Endothelial cell of hepatic sinusoid (primary cell): ENCODE data around the gene DTNB.

ENCODE experiments used
- in situ Hi-C: cut with HindIII; loops from 2 replicates; pipeline ENCODE4 v1.10.0; 2017; ENCODE audit warnings: low sequenced_read_pairs

DTNB gene

GRCh38 chr2:25375989-25376545 is 297.3 kb downstream of the DTNB start:
- in situ Hi-C loops = no loop called here

- in situ Hi-C loops = no loop called here
Observed at GRCh38 chr2:25375371-25375988, 297.9 kb downstream of the DTNB start.

- in situ Hi-C loops = no loop called here
Observed at GRCh38 chr2:25374827-25375226, 298.6 kb downstream of the DTNB start.

- in situ Hi-C loops = no loop called here
Observed at GRCh38 chr2:25374411-25374810, 299.0 kb downstream of the DTNB start.

- in situ Hi-C loops = no loop called here
Observed at GRCh38 chr2:25373269-25373981, 300.0 kb downstream of the DTNB start.

- in situ Hi-C loops = no loop called here
Observed at GRCh38 chr2:25372405-25373268, 300.7 kb downstream of the DTNB start.

GRCh38 chr2:25371253-25372241 is 301.8 kb downstream of the DTNB start:
- in situ Hi-C loops = no loop called here

- in situ Hi-C loops = no loop called here
Observed at GRCh38 chr2:25369876-25370275, 303.5 kb downstream of the DTNB start.

- in situ Hi-C loops = no loop called here
Observed at GRCh38 chr2:25369439-25369838, 303.9 kb downstream of the DTNB start.

GRCh38 chr2:25368660-25369059 is 304.7 kb downstream of the DTNB start:
- in situ Hi-C loops = no loop called here

- in situ Hi-C loops = no loop called here
Observed at GRCh38 chr2:25367296-25367695, 306.1 kb downstream of the DTNB start.

GRCh38 chr2:25366629-25367028 is 306.7 kb downstream of the DTNB start:
- in situ Hi-C loops = no loop called here

GRCh38 chr2:25365241-25365640 is 308.1 kb downstream of the DTNB start:
- in situ Hi-C loops = no loop called here

GRCh38 chr2:25363733-25364132 is 309.6 kb downstream of the DTNB start:
- in situ Hi-C loops = no loop called here

- in situ Hi-C loops = no loop called here
Observed at GRCh38 chr2:25362434-25363145, 310.8 kb downstream of the DTNB start.

GRCh38 chr2:25362049-25362433 is 311.3 kb downstream of the DTNB start:
- in situ Hi-C loops = no loop called here

- in situ Hi-C loops = no loop called here
Observed at GRCh38 chr2:25361261-25362048, 311.9 kb downstream of the DTNB start.

- in situ Hi-C loops = no loop called here
Observed at GRCh38 chr2:25358836-25359235, 314.5 kb downstream of the DTNB start.
